Measurements from ENCODE around the gene SDC3.

Gene SDC3

GRCh38 chr1:30927448-30927847 is 18.9 kb upstream of the SDC3 start:
- no peak for DNase-seq

- DNase-seq = no peak
These were observed 15.0 kb upstream of the SDC3 start for GRCh38 chr1:30923597-30923996.

GRCh38 chr1:30920827-30921226 is 12.3 kb upstream of the SDC3 start:
- DNase-seq = no peak

DNA sequence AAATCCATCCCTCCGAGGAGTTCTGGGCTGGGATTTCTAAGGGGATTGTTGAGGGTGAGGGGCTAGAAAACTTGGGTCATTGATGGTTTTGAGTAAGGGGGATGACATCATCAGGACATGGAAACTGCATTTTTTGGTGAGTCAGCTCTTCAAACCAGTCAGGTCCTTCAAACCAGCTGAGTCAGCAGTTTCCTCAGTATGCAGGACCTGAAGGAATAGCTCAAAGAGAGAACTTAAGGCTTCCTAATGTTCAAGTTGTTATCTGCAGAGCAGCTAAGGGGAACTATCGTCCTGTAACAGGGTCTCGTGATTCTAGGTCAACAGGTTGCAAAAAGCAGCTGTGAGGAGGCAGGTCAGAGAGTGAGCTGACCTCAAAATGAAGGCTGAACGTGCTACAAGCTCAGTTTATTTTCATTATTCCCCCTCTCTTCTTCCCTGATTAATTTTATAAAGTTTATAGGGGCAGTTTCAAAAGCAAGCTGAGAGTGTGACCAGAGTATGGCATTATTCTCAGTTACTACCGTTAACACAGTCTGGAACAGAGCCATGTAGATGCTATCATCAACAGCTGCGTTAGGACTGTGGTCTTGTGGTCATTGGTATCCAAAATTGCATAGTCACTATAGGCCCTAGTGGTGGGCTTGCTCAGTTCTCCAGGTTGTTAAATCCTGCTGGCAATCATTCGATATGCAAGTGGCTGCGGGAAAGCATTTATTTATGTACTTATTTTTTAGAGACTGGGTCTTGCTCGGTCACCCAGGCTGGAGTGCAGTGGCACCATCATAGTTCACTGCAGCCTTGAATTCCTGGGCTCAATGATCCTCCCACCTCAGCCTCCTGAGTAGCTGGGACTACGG is 10.7 kb upstream of the SDC3 start:
- peak; percentile 75 for DNase-seq

GRCh38 chr1:30916296-30916695 is 7.7 kb upstream of the SDC3 start:
- no peak for DNase-seq

DNA sequence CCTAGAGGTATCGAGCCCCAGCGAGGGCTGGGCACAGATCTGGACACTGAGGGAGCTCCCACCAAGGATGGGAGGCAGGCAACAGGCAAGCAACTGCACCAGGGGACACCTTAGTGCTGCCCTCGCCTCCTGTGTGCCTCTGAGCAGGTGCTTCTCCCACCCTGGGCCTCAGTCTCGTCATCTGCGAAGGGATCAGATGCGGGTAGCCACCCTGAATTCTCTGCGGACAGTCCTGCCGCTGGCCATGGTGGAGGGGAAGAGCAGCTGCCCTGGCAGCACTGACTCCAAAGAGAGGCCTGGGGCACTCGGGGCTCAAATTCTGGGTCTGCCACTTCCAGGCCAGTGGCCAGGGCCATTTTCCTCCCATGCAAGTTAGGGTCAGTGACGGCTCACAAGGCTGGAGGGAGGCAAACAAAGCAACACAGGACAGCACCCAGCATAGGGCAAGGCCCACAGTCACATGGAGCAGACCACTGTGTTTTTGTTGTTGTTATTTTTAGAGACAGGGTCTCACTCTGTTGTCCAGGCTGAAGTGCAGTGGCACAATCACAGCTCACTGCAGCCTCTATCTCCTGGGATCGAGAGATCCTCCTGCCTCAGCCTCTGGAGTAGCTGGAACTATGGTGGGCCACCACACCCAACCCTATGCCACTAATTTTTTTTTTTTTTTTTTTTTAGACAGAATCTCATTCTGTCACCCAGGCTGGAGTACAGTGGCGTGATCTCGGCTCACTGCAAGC is 7.1 kb upstream of the SDC3 start:
- no peak for DNase-seq

- no peak for DNase-seq
These were observed 6.4 kb upstream of the SDC3 start for GRCh38 chr1:30914931-30915330.

DNA sequence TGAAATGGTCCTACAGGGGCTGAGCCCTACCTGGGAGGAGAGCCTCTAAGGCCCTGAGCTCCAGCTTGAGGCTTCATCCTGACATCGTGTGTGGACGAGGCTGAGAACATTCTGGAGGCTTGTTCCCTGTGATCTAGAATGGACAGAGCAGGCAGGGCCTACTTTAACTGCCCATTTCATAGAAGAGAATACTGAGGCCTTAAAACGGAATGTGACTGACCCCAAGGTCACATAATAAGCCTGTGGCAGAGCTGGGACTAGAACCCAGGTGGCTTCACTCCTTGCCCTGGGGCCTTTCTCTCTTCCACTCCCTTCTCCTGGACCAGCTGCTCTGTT is 6.0 kb upstream of the SDC3 start:
- no peak for DNase-seq

- peak; percentile 95 for DNase-seq
These were observed 4.5 kb upstream of the SDC3 start for GRCh38 chr1:30912913-30913652.

GRCh38 chr1:30912224-30912623 is 3.7 kb upstream of the SDC3 start:
- no peak for DNase-seq

DNA sequence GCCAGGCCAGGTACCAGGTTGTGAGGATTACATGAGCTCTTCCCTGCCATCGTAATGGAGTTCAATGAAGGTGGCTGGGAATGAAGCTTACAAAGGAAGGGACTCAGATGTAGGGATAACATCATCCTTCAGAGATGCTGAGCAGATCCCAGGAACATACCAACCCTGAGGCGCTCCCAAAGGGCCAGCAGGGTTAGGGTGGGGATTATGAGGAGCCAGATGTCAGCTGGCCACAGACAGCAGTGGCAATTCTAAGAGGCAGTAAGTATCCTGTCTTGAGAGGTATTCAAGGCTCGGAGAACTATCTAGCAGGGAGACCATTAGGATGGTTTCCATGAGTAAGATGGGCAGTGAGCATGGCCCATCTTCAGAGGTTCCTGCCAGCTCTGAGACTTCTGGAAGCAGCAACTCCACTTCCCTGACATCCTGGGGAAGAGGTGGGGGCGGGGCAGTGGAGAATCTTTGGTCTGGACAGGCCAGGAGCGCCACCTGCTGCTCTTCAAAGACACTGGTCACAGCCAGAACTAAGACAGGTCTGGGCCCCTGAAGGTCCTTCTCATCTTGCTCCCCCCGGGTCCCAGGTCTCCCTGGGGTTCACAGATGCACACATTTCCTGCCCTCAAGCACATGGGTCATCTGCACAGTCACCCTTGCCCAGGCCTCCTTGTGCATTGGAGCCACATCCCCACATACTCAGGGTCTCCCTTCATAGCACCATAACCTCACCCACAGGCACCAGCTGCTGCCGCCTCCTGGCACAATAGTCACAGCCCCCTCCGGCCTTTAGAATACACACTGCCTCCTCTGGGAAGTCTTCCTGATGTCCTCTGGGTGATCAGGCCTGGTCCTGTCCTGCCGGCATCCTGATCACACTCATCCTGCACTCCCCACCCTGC is 2.7 kb upstream of the SDC3 start:
- DNase-seq = peak; percentile 67

DNA sequence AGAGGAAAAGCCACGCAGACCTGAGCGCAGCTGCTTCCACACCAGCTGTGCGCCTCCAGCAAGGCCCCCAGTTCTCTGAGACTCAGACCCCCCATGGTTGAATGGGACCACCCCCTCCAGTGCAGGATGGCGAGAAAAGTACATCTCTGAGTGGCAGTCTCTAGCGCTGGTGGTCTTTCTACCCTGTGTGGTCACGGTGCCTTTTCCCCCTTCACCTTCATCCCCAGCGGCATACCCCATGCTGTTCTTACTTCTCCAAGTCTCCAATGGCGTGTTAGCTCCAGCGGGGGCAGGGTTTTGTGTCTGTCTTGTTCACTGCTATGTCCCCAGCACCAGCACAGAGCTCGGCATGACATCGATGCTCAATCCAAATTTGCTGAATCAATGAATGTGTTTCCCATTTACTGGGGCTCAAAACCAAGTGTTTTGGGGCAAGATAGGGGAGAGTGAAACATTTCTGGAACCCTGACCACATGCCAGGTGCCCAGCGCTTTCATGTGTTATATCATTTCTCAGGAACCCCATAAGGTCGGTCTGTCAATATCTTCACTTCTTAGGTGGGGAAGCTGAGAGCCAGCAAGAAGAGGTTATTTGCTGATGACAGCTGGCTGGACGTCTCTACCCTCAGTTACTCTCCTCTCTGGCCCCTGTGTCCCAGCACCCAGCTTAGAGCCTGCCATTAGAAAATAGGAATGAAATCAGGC is 959 bp upstream of the SDC3 start:
- no peak for DNase-seq

DNA sequence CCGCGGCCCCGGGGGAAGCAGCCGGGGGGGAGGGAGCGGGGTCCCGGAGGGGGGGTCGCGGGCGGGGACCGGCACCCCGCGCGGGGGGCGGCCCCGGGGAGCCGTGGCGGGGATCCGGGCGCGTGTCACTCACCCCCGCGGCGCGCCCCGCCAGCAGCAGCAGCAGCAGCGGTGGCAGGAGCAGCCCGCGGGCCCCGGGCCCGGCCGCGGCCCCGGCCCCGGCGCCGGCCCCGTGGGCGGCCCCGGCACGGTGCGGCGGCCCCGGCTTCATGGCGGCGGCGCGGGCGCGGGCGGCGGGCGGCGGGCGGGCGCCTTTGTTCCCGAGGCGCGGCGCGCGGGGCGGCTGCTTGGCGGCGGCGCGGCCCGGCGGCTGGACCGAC is 252 bp downstream of the SDC3 start:
- no peak for DNase-seq

GRCh38 chr1:30907481-30908315 is 860 bp downstream of the SDC3 start:
- no peak for DNase-seq

- no peak for DNase-seq
These were observed 1.7 kb downstream of the SDC3 start for GRCh38 chr1:30906631-30907441.

- DNase-seq = no peak
These were observed 2.5 kb downstream of the SDC3 start for GRCh38 chr1:30905916-30906620.

DNA sequence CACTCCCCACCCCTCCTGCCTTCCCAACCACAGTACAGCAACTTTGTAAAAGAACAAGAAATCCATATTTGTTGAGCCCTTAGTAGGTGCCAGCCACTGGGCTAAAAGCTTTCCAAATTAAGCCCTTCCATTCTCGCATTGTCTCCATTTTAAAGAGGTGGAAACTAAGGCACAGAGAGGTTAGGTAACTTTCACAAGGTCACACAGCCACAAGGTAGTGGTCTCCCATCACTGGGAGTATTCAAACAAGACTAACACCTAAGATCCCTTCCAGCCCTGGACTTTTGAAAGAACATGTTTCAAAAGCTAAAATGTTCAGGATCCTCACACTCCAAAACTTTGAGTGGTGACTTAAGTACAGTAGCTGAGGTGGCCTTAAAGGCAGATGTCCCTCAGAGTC is 3.2 kb downstream of the SDC3 start:
- DNase-seq = no peak

DNA sequence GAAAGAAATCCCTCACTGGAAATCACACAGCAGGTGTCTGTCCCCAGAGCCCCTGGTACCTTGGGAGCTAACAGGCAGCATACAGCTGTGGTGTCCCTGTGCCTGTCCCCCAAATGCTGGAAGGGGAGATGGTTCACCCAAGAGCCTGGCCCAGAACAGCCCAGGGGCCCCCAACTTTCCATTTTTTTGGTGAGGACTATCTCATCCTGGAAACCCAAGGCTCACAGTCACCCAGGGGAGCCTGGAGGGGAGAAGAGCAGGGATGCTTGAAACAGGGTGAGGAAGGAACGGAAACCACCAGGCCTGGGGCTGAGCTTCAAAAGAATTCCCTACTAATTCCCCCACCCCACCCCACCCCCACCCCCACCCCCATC is 3.6 kb downstream of the SDC3 start:
- no peak for DNase-seq

DNA sequence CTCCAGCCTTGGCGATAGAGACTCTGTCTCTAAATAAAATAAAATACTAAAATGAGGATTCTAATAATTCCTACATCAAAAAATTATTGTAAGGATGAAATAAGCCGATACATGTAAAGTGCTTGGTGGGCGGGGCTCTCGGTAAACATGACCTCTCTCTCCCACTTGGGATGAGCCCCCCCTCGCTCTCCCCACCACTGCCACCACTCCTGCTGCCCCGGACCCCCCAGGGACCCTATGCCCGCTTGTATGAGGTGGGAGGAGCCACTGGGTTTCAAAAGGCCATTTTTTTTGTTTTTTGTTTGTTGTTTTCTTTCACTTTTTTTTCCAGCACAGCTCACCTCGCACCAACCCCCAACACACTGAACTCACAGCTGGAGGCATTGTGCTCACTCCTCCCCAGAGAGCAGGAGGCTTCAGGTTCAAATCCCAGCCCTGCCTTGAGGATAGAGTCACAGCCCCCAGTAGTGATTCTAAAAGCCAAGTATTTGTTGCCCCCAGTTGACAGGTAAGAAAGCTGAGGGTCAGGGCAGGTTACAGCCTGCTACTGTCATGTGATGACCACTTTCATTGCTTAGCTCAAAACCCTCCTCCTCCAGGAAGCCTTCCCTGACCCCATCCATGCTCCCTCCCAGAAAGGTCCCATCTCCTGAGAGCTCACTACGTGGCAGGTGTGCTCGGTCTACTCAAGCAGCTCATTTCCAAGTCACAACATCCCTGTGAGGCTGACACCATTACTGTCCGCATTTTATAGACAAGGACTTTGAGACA is 4.2 kb downstream of the SDC3 start:
- no peak for DNase-seq
